HG03571 (cell line): ENCODE measurements around the gene MSI2.

Source experiments
- ATAC-seq: cut with Tn5 transposase; IDR thresholded peaks from one replicate; pipeline ENCODE4 v1.9.1; 2021; ENCODE audit not compliant: unreplicated experiment

MSI2 gene

GRCh38 chr17:57548421-57549410, 292.4 kb downstream of the MSI2 start:
- ATAC-seq: no peak

- ATAC-seq: no peak
These were observed 293.1 kb downstream of the MSI2 start for GRCh38 chr17:57549468-57549867.

- ATAC-seq: no peak
These were observed 293.7 kb downstream of the MSI2 start for GRCh38 chr17:57550016-57550415.

GRCh38 chr17:57550668-57551315, 294.5 kb downstream of the MSI2 start:
- ATAC-seq: no peak

- ATAC-seq: no peak
These were observed 295.2 kb downstream of the MSI2 start for GRCh38 chr17:57551321-57552079.

- no peak for ATAC-seq
These were observed 295.8 kb downstream of the MSI2 start for GRCh38 chr17:57552114-57552624.

- no peak for ATAC-seq
These were observed 297.2 kb downstream of the MSI2 start for GRCh38 chr17:57553526-57553925.

GRCh38 chr17:57553991-57554825, 297.9 kb downstream of the MSI2 start:
- no peak for ATAC-seq

GRCh38 chr17:57554826-57555635, 298.7 kb downstream of the MSI2 start:
- no peak for ATAC-seq

GRCh38 chr17:57555636-57556175, 299.4 kb downstream of the MSI2 start:
- ATAC-seq: no peak

- ATAC-seq: no peak
These were observed 300.0 kb downstream of the MSI2 start for GRCh38 chr17:57556320-57556719.

- ATAC-seq: no peak
These were observed 300.7 kb downstream of the MSI2 start for GRCh38 chr17:57556977-57557376.

GRCh38 chr17:57557416-57557815, 301.1 kb downstream of the MSI2 start:
- no peak for ATAC-seq

- ATAC-seq: no peak
These were observed 301.7 kb downstream of the MSI2 start for GRCh38 chr17:57557834-57558681.

- ATAC-seq: no peak
These were observed 302.9 kb downstream of the MSI2 start for GRCh38 chr17:57559226-57559625.

- ATAC-seq: no peak
These were observed 303.5 kb downstream of the MSI2 start for GRCh38 chr17:57559634-57560318.

GRCh38 chr17:57560319-57560705, 304.0 kb downstream of the MSI2 start:
- no peak for ATAC-seq
